ENCODE measurements around the gene DCDC1.
A peak's percentile ranks its signal among the peaks of the same experiment; 100 is the strongest.

DCDC1 gene

DNA sequence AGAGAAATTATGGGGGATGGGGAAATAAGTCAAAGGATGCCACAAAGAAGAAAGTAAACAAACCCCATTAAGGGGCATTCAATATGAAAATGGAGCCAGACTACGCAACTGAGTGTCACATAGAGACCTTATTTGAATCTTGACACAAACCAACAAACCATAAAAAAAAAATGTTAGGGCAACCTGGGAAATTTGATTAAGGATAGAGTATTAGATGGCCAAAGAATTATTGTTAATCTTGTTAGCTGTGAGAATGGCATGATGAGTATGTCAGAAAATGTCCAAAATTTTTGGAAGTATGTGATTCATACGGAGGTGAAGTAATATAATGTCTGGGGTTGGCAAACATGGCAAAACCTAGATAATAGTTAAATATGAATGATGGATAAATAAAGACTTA is 461.3 kb downstream of the DCDC1 start:
- in situ Hi-C loops (cut with HindIII; ENCODE audit: low pct_ligation_motif_present, low pct_unique_long_range_greater_than_20kb, low sequenced_read_pairs): no loop called here
- DNase-seq: no peak

GRCh38 chr11:30902929-30903328 is 466.6 kb downstream of the DCDC1 start:
- in situ Hi-C loops (cut with HindIII; ENCODE audit: low pct_ligation_motif_present, low pct_unique_long_range_greater_than_20kb, low sequenced_read_pairs): no loop called here

GRCh38 chr11:30895046-30895445 is 474.5 kb downstream of the DCDC1 start:
- DNase-seq: no peak
- in situ Hi-C loops (cut with HindIII; ENCODE audit: low pct_ligation_motif_present, low pct_unique_long_range_greater_than_20kb, low sequenced_read_pairs): no loop called here

More at GRCh38 chr11:30902929-30903328, 466.6 kb downstream of the DCDC1 start:
- no peak for DNase-seq

DNA sequence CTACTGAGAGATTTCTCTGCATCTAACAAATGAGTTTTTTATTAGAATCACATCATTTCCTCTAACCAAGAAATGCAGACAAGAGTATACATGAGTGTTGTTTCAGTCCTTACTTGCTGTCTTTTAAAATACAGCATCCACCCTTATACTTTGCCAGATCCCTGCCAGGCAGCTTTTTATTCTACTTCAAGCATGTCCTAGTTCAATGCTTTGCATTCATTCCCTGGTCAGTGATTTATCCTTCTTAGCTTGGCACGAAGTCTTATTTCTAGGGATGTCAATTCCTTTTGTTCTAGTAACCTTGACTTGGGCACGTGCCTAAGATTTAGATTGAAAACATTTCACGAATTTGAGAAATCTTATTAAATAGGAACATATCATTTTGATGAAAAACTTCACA is 476.2 kb downstream of the DCDC1 start:
- no peak for DNase-seq
- in situ Hi-C loops (cut with HindIII; ENCODE audit: low pct_ligation_motif_present, low pct_unique_long_range_greater_than_20kb, low sequenced_read_pairs): no loop called here

- no peak for DNase-seq
- in situ Hi-C loops (cut with HindIII; ENCODE audit: low pct_ligation_motif_present, low pct_unique_long_range_greater_than_20kb, low sequenced_read_pairs): no loop called here
Measured at GRCh38 chr11:30889143-30889794, 480.3 kb downstream of the DCDC1 start.

DNA sequence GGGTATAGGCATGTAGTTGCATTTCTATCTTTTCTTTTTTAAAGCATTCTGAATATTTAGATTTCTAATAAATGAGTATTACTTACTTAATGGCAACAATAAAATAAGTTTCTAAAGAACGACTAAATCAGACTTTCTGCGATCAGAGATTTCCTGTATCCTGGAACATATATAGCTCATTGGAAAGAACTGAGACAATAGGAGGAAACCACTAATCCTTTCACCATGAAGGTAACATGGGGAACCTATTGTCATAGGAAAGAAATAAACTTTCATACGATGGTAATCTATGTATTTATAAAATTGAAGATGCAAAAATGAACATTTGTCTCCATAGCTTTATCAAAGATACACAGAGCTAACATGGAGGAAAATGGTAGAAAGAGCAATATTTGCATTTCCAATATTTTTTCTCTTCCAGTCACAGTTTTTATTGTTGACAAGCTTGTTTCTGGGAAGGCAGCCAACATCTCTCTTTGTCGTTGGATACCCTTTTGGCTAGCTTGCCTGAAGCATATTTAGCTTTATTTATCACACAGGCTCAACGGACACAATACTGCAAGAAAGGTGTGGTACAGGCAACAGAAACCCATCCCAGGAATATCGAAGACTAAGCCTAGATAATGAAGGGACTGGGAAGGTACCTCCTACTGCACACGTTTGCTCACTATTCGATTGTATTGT is 490.1 kb downstream of the DCDC1 start:
- in situ Hi-C loops (cut with HindIII; ENCODE audit: low pct_ligation_motif_present, low pct_unique_long_range_greater_than_20kb, low sequenced_read_pairs): no loop called here
- DNase-seq: no peak

GRCh38 chr11:30878400-30878799 is 491.1 kb downstream of the DCDC1 start:
- no peak for DNase-seq
- in situ Hi-C loops (cut with HindIII; ENCODE audit: low pct_ligation_motif_present, low pct_unique_long_range_greater_than_20kb, low sequenced_read_pairs): no loop called here

- in situ Hi-C loops (cut with HindIII; ENCODE audit: low pct_ligation_motif_present, low pct_unique_long_range_greater_than_20kb, low sequenced_read_pairs): no loop called here
- no peak for DNase-seq
Measured at GRCh38 chr11:30876663-30877396, 492.7 kb downstream of the DCDC1 start.

GRCh38 chr11:30876228-30876627 is 493.3 kb downstream of the DCDC1 start:
- DNase-seq: no peak
- in situ Hi-C loops (cut with HindIII; ENCODE audit: low pct_ligation_motif_present, low pct_unique_long_range_greater_than_20kb, low sequenced_read_pairs): no loop called here

GRCh38 chr11:30875806-30876205 is 493.7 kb downstream of the DCDC1 start:
- DNase-seq: no peak
- in situ Hi-C loops (cut with HindIII; ENCODE audit: low pct_ligation_motif_present, low pct_unique_long_range_greater_than_20kb, low sequenced_read_pairs): no loop called here

DNA sequence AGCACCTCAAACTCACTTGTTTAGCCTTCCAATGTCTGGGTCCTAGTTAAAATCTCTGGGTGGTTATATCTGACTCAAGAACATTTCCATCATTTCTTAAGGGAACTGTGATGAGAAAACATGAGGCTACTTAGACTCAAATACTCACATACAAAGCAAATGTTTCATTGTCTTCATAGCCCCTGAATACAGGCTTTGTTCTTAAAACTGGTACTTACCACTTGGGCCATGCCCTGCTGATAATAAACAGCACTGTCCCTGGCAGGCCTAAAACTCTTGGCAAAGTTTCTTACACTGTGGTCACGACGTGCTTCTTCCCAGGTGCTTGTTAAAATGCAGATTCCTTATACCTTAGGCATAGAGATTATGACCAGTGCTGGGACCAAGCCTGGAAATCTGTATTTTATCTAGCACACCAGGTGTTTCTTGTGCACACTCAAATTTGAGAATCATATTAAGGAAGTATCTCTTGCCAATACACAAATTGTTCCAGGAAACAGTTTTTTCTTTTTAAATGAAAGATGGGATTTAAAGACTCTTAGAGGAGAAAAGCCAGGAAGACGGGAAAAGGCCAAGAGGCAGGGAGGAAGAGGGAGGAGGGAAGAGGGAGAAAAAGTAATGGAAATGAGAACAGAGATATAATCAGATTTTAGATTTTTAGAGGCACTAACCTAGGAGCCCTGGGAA is 495.5 kb downstream of the DCDC1 start:
- DNase-seq: no peak
- in situ Hi-C loops (cut with HindIII; ENCODE audit: low pct_ligation_motif_present, low pct_unique_long_range_greater_than_20kb, low sequenced_read_pairs): no loop called here

GRCh38 chr11:30868626-30869081 is 500.9 kb downstream of the DCDC1 start:
- DNase-seq: no peak
- in situ Hi-C loops (cut with HindIII; ENCODE audit: low pct_ligation_motif_present, low pct_unique_long_range_greater_than_20kb, low sequenced_read_pairs): no loop called here

GRCh38 chr11:30863209-30863608 is 506.3 kb downstream of the DCDC1 start:
- no peak for DNase-seq
- in situ Hi-C loops (cut with HindIII; ENCODE audit: low pct_ligation_motif_present, low pct_unique_long_range_greater_than_20kb, low sequenced_read_pairs): no loop called here

DNA sequence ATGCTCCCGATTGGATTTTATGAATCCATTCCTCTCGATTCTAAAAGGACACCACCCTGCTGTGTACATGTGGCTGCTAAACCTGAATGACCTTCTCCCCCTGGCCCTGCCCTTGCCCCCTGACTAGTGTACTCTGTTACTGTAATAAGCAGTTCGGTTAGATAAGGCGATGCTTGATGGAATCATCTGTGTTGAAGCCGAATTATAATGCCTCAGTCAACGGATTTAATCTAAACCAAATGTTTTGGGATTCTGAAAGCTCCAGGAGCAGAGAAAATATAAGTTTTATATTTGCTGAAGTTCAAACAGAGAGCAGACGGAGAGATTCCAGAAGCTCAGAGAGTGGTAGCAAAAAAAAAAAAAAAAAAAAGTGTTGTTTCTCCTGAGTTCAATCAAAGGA is 508.0 kb downstream of the DCDC1 start:
- in situ Hi-C loops (cut with HindIII; ENCODE audit: low pct_ligation_motif_present, low pct_unique_long_range_greater_than_20kb, low sequenced_read_pairs): no loop called here
- DNase-seq: no peak

DNA sequence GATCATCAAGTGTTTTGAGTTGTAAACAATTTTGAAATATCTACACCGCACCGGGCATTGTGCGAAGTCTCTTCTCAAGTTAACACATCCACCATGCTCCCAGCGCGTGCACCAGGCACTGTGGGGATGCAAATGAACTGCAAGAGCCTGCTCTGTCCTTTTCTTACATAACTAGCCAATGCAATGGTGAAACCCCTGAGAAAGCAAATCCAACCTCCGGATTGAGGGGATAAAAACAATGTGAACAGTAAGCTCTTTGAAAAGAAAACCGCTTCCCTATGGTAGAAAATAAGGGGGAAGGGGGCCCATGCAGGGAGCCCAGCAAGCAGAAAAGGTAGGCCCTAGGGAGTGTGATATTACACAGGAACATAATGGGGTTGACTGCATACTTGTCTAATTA is 508.5 kb downstream of the DCDC1 start:
- no peak for DNase-seq
- in situ Hi-C loops (cut with HindIII; ENCODE audit: low pct_ligation_motif_present, low pct_unique_long_range_greater_than_20kb, low sequenced_read_pairs): no loop called here

- in situ Hi-C loops (cut with HindIII; ENCODE audit: low pct_ligation_motif_present, low pct_unique_long_range_greater_than_20kb, low sequenced_read_pairs): no loop called here
- no peak for DNase-seq
Measured at GRCh38 chr11:30860146-30860545, 509.4 kb downstream of the DCDC1 start.

DNA sequence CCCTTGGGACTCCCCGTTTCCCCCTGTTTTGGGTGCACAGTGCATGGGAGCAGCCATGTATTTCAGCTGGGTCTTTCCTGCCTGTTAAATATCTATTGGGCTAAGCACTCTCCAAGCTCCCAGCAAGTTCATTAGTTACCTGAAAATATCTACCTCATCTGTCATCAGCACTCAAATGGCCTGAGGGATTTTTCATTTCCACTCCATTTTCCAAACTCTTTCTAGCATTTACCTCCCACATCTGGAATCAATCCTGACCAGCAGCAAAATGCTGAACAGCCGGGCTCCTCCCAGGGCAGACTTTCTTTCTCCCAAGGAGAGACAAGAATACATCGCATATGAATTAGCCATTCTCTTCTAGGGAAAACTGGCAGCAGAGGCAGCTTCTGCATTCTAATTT is 509.9 kb downstream of the DCDC1 start:
- in situ Hi-C loops (cut with HindIII; ENCODE audit: low pct_ligation_motif_present, low pct_unique_long_range_greater_than_20kb, low sequenced_read_pairs): no loop called here

DNA sequence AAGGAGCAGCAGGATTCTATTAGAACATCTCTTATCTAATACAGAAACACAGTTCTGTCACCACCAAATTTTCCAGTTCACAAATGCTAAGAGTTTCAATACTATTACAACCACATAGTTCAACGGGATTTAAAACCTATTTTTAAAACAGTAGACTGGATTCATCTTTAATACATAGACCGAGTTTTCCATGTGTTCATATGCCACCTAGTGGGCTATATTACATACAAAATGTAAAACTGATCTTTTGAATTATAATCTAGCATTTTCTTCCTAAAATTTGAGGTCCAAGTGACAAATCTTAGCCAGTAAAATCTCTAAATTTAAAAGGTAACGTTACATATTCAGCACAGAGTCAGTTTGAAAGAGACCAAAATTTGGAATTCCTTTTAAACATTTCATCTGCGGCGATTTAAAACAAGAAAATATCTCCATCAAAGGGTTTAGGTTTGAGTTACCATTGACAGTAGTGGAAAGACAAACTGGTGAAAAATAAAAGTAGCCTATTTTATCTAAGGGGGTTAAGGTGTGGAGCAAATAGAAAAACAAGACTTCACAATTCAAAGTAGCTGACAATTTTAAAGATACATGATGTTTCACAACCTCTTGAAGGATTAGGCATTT is 514.0 kb downstream of the DCDC1 start:
- in situ Hi-C loops (cut with HindIII; ENCODE audit: low pct_ligation_motif_present, low pct_unique_long_range_greater_than_20kb, low sequenced_read_pairs): no loop called here
- peak; percentile 3 for DNase-seq

More for the DNA sequence above, 509.9 kb downstream of the DCDC1 start:
- DNase-seq: no peak

GRCh38 chr11:30853439-30853838 is 516.1 kb downstream of the DCDC1 start:
- in situ Hi-C loops (cut with HindIII; ENCODE audit: low pct_ligation_motif_present, low pct_unique_long_range_greater_than_20kb, low sequenced_read_pairs): no loop called here
- no peak for DNase-seq

Measured in ACHN (cell line).